ENCODE results near the gene TDRD10. TPM values are rescaled to one million over a fixed set of nuclear protein-coding genes. Genes with fewer than 3 reads are reported as not detected.

TDRD10 gene
- total RNA-seq, 1 experiment from 2014 or later, result not detected

DNA sequence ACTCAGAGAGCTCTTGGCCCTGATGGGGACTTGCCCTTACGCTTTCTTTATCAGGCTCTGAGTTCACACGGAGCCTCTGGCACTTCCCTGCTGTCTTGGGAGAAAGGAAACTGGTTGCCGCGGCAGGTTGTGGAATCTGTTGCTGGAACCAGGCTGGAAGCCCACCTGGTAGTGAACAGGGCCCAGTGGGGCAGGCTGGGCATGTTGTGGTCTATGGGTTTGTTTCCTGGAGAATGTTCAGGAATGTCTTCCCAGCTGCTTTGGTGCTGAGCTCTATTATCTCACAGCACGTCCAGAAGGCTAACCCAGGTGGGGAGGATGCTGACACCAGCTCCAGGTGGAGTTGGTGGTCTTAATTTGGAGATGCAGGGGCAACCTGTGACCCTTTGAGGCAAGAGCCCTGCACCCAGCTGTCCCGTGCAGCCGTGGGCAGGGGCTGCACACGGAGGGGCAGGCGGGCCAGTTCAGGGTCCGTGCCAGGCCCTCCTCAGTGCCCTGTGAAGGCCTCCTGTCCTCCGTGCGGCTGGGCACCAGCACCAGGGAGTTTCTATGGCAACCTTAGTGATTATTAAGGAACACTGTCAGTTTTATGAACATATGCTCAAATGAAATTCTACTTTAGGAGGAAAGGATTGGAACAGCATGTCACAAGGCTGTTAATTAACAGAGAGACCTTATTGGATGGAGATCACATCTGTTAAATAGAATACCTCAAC is 33.3 kb upstream of the TDRD10 start:
- DNase-seq (ENCODE audit: low spot score), result no peak
- POLR2A ChIA-PET (ENCODE audit: low non-redundant PET), result no interaction called here
- no TSS peak for BruUV-seq (replicated peaks)

DNA sequence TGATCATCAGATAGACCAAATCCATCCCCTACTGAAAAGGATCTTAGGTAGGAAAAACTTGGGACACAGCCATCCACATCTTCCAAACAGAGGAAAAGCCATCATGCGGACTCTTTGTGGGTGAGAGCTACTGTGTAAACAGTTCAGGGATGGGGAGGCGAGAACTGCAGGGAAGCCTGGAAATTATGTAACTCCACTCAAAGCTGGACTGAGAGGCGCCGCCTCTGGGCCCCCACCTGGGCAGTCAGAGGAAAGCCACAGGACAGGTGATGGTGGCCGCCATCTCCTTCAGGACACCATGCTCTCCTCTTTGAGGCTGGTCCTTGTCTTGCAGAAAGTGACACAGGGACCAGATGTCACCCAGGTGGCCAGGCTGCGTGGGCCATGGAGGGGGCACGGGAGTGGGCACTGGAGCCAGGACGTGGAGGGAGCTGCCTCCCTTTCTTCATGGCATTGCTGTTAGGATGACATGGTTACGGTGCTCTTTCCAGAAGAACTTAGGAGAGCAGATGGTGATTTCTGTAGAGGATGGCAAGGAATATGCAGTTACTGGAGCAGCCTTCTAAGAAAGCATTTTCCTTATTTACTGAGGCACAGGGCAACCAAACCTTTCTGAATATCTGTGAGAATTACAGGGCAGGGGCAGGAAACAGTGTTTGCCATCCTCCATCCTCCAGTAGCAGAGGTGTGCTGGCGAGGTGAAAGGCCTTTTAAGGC is 32.0 kb upstream of the TDRD10 start:
- BruUV-seq (replicated peaks), result no TSS peak
- Histone ChIP-seq H3K27ac (ENCODE audit: low read depth, low read length, poor library complexity, severe bottlenecking) (no peak overlapping the region), H3K4me3 (ENCODE audit: low read depth, low read length, poor library complexity, severe bottlenecking) (no peak overlapping the region), H3K9me3 (ENCODE audit: low read depth, low read length, poor library complexity, severe bottlenecking) (no peaks in the 10 kb centered on the region), H3K27me3 (replicated peaks; ENCODE audit: insufficient read depth, low read depth, low read length, poor library complexity) (no peaks in the 10 kb centered on the region), H3K36me3 (ENCODE audit: insufficient read depth, low read length, poor library complexity, severe bottlenecking) (no peaks in the 10 kb centered on the region), H3K4me1 (ENCODE audit: insufficient read depth, low read length, poor library complexity, severe bottlenecking) (peaks cover 9% of the 10 kb centered on the region)
- CTCF ChIA-PET, result no interaction called here
- TF ChIP-seq, protein P1, sequence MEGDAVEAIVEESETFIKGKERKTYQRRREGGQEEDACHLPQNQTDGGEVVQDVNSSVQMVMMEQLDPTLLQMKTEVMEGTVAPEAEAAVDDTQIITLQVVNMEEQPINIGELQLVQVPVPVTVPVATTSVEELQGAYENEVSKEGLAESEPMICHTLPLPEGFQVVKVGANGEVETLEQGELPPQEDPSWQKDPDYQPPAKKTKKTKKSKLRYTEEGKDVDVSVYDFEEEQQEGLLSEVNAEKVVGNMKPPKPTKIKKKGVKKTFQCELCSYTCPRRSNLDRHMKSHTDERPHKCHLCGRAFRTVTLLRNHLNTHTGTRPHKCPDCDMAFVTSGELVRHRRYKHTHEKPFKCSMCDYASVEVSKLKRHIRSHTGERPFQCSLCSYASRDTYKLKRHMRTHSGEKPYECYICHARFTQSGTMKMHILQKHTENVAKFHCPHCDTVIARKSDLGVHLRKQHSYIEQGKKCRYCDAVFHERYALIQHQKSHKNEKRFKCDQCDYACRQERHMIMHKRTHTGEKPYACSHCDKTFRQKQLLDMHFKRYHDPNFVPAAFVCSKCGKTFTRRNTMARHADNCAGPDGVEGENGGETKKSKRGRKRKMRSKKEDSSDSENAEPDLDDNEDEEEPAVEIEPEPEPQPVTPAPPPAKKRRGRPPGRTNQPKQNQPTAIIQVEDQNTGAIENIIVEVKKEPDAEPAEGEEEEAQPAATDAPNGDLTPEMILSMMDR (conservative IDR thresholded peaks at IDR 0.05; ENCODE audit: low read depth, low read length), result no peak
- no peak for TF ChIP-seq EZH2 (IDR thresholded peaks at IDR 0.05; ENCODE audit: borderline replicate concordance, low read depth, low read length, poor library complexity, severe bottlenecking)
- POLR2A ChIA-PET (ENCODE audit: low non-redundant PET), result no interaction called here
- DNase-seq (ENCODE audit: low spot score), result no peak
- intact Hi-C loops (cut with micrococcal nuclease; ENCODE audit: unreplicated experiment), result no loop called here

More for the DNA sequence above, 33.3 kb upstream of the TDRD10 start:
- no peak overlapping the region for H3K4me3 ChIP-seq (ENCODE audit: low read depth, low read length, poor library complexity, severe bottlenecking)
- H3K9me3 ChIP-seq (ENCODE audit: low read depth, low read length, poor library complexity, severe bottlenecking), result no peaks in the 10 kb centered on the region
- CTCF ChIA-PET, result no interaction called here
- H3K27ac ChIP-seq (ENCODE audit: low read depth, low read length, poor library complexity, severe bottlenecking), result no peak overlapping the region
- H3K27me3 ChIP-seq (replicated peaks; ENCODE audit: insufficient read depth, low read depth, low read length, poor library complexity), result no peaks in the 10 kb centered on the region
- intact Hi-C loops (cut with micrococcal nuclease; ENCODE audit: unreplicated experiment), result no loop called here
- no peaks in the 10 kb centered on the region for H3K36me3 ChIP-seq (ENCODE audit: insufficient read depth, low read length, poor library complexity, severe bottlenecking)
- H3K4me1 ChIP-seq (ENCODE audit: insufficient read depth, low read length, poor library complexity, severe bottlenecking), result peaks cover 10% of the 10 kb centered on the region
- TF ChIP-seq, protein P1 (conservative IDR thresholded peaks at IDR 0.05; ENCODE audit: low read depth, low read length), result no peak
- no peak for TF ChIP-seq EZH2 (IDR thresholded peaks at IDR 0.05; ENCODE audit: borderline replicate concordance, low read depth, low read length, poor library complexity, severe bottlenecking)

DNA sequence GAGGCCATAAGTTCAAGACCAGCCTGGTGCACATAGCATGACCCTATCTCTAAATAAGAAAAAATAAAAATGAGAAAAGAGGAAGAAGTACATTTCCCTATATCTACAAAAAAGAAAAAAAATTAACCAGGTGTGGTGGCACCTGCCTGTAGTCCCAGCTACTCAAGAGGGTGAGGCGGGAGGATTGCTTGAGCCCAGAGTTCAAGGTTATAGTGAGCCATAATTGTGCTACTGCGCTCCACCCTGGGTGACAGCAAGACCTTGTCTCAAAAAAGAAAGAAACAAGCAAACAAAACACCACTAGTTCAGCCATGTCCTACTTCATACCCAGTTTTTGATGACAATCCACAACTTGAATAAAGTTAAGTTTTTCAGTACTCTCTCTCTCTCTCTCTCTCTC is 30.7 kb upstream of the TDRD10 start:
- CTCF ChIA-PET, result no interaction called here

More for the DNA sequence above, 30.7 kb upstream of the TDRD10 start:
- Histone ChIP-seq H3K4me3 (ENCODE audit: low read depth, low read length, poor library complexity, severe bottlenecking) (no peak overlapping the region), H3K27me3 (replicated peaks; ENCODE audit: insufficient read depth, low read depth, low read length, poor library complexity) (no peaks in the 10 kb centered on the region), H3K4me1 (ENCODE audit: insufficient read depth, low read length, poor library complexity, severe bottlenecking) (no peaks in the 10 kb centered on the region), H3K36me3 (ENCODE audit: insufficient read depth, low read length, poor library complexity, severe bottlenecking) (no peaks in the 10 kb centered on the region), H3K9me3 (ENCODE audit: low read depth, low read length, poor library complexity, severe bottlenecking) (no peaks in the 10 kb centered on the region), H3K27ac (ENCODE audit: low read depth, low read length, poor library complexity, severe bottlenecking) (no peak overlapping the region)
- no peak for DNase-seq (ENCODE audit: low spot score)
- intact Hi-C loops (cut with micrococcal nuclease; ENCODE audit: unreplicated experiment), result no loop called here
- POLR2A ChIA-PET (ENCODE audit: low non-redundant PET), result interaction anchor here (0.7 kb wide), 1 partner anchor 137 kb away, joined by 4 read pairs; the partner anchor contains the start of gene ADAR
- BruUV-seq (replicated peaks), result no TSS peak
- TF ChIP-seq EZH2 (IDR thresholded peaks at IDR 0.05; ENCODE audit: borderline replicate concordance, low read depth, low read length, poor library complexity, severe bottlenecking), result no peak
- TF ChIP-seq, protein P1 (conservative IDR thresholded peaks at IDR 0.05; ENCODE audit: low read depth, low read length), result no peak

All from A673 (cell line).